H1 (cell line): ENCODE measurements around the gene PLLP. TPM values are rescaled to one million over a fixed set of nuclear protein-coding genes. Genes with fewer than 3 reads are reported as not detected.

Experiments used
- CTCF ChIA-PET: fragments of 300-600 bp; sonication (Branson Sonifier 250); formaldehyde crosslinking; loops from one replicate; lab custom pipeline; 2021; ENCODE audit not compliant: partially characterized antibody; lab: Charles Lee
- POLR2A ChIA-PET: fragments of 300-600 bp; sonication (Branson Sonifier 250); formaldehyde crosslinking; loops from one replicate; lab custom pipeline; 2021; ENCODE audit warnings: inconsistent platforms; ENCODE audit not compliant: partially characterized antibody; lab: Charles Lee
- DNase-seq, 2 experiments: peaks; one replicate each; pipeline versions ENCODE4 v3.0.0 to v3.0.0-alpha.2; 2010 to 2022; ENCODE audit warnings: low spot score in 2 of 2, low read depth in 1 of 2, mixed read lengths in 1 of 2
- FAIRE-seq: peaks from 2 replicates; lab custom pipeline; 2011; peaks lifted over from hg19 to GRCh38; lab: Jason Lieb, UNC
- H2AFZ ChIP-seq: 2 replicates; pipeline ENCODE4 v1.8.1; 2012; ENCODE audit warnings: low read length, inconsistent platforms
- H2AK5ac ChIP-seq: 2 replicates; pipeline ENCODE4 v1.6.1; 2013; ENCODE audit warnings: low read depth, low read length
- H2BK120ac ChIP-seq: replicated peaks from 2 replicates; pipeline ENCODE3; 2013; ENCODE audit warnings: low read depth, low read length, inconsistent platforms
- H2BK12ac ChIP-seq: 2 replicates; pipeline ENCODE4 v1.6.1; 2013; ENCODE audit warnings: low read depth, low read length
- H2BK15ac ChIP-seq: 2 replicates; pipeline ENCODE4 v1.6.1; 2013; ENCODE audit warnings: low read length
- H2BK20ac ChIP-seq: 2 replicates; pipeline ENCODE4 v1.6.1; 2013; ENCODE audit warnings: low read length
- H2BK5ac ChIP-seq: 2 replicates; pipeline ENCODE4 v1.6.1; 2013; ENCODE audit warnings: low read depth, low read length
- H3K14ac ChIP-seq: 2 replicates; pipeline ENCODE4 v1.6.1; 2013; ENCODE audit warnings: inconsistent platforms; ENCODE audit not compliant: insufficient read length
- H3K18ac ChIP-seq: 2 replicates; pipeline ENCODE4 v1.6.1; 2013; ENCODE audit warnings: low read length; ENCODE audit errors: extremely low read depth
- H3K23ac ChIP-seq: 2 replicates; pipeline ENCODE4 v1.6.1; 2013; ENCODE audit warnings: inconsistent platforms; ENCODE audit not compliant: insufficient read length
- H3K23me2 ChIP-seq: 2 replicates; pipeline ENCODE4 v1.6.1; 2013; ENCODE audit warnings: low read depth, low read length
- H3K27ac ChIP-seq: 2 replicates; pipeline ENCODE4 v1.6.1; 2011; ENCODE audit warnings: low read depth, low read length, inconsistent platforms
- H3K27me3 ChIP-seq, 4 experiments: replicated peaks in 1 of 4; 1 replicate in 1 of 4; 2 replicates in 3 of 4; pipeline versions ENCODE4 v1.6.1 to v1.8.1; 2011 to 2013; ENCODE audit warnings: low read length in 3 of 4, mild to moderate bottlenecking in 3 of 4, inconsistent platforms in 2 of 4, mixed read lengths in 2 of 4, moderate library complexity in 1 of 4; ENCODE audit not compliant: control insufficient read depth in 3 of 4, insufficient read depth in 3 of 4; ENCODE audit errors: extremely low read depth in 1 of 4
- H3K36me3 ChIP-seq, 4 experiments: 2 replicates each; pipeline versions ENCODE4 v1.6.1 to v1.8.1; 2011 to 2013; ENCODE audit warnings: mild to moderate bottlenecking in 4 of 4, low read length in 3 of 4, moderate library complexity in 2 of 4, control low read depth in 1 of 4, inconsistent platforms in 1 of 4; ENCODE audit not compliant: insufficient read depth in 4 of 4, control insufficient read depth in 2 of 4
- H3K4ac ChIP-seq: replicated peaks from 2 replicates; pipeline ENCODE3; 2013; ENCODE audit warnings: low read length, low read depth, mixed read lengths, inconsistent platforms; ENCODE audit not compliant: insufficient read length
- H3K4me1 ChIP-seq, 4 experiments: replicated peaks in 1 of 4; 1 replicate in 1 of 4; 2 replicates in 3 of 4; pipeline versions ENCODE4 v1.6.1 to v1.8.1; 2011 to 2013; ENCODE audit warnings: low read length in 3 of 4, inconsistent platforms in 2 of 4, mixed read lengths in 1 of 4; ENCODE audit not compliant: insufficient read depth in 4 of 4, control insufficient read depth in 3 of 4
- H3K4me2 ChIP-seq, 2 experiments: 2 replicates each; pipeline versions ENCODE4 v1.6.1 to v1.8.1; 2011 to 2013; ENCODE audit warnings: low read depth in 2 of 2, low read length in 2 of 2, control low read depth in 1 of 2, inconsistent platforms in 1 of 2, mild to moderate bottlenecking in 1 of 2; ENCODE audit not compliant: insufficient read depth in 1 of 2
- H3K4me3 ChIP-seq, 4 experiments: fragments of 200-600, 300-600 bp in 1 of 4; sonication (generic), shearing (Covaris generic), sonication (Bioruptor Twin) in 1 of 4; 2 replicates each; pipeline versions ENCODE4 v1.5.1 to v1.8.1; 2011 to 2016; ENCODE audit warnings: low read length in 4 of 4, low read depth in 3 of 4, control low read depth in 2 of 4, inconsistent platforms in 2 of 4, mild to moderate bottlenecking in 2 of 4, mixed read lengths in 1 of 4, moderate library complexity in 1 of 4; ENCODE audit not compliant: insufficient read depth in 2 of 4; ENCODE audit errors: extremely low read depth in 1 of 4
- H3K56ac ChIP-seq: replicated peaks from 2 replicates; pipeline ENCODE3; 2013; ENCODE audit warnings: low read depth, mild to moderate bottlenecking, mixed read lengths, low read length, inconsistent platforms; ENCODE audit not compliant: insufficient read length
- H3K79me1 ChIP-seq: 2 replicates; pipeline ENCODE4 v1.6.1; 2013; ENCODE audit warnings: low read depth, low read length, control low read depth
- H3K79me2 ChIP-seq, 2 experiments: 2 replicates each; pipeline versions ENCODE4 v1.6.1 to v1.8.1; 2012 to 2013; ENCODE audit warnings: low read length in 2 of 2, mild to moderate bottlenecking in 2 of 2, inconsistent platforms in 1 of 2; ENCODE audit not compliant: insufficient read depth in 2 of 2, control insufficient read depth in 1 of 2
- H3K9ac ChIP-seq, 4 experiments: replicated peaks in 1 of 4; 1 replicate in 1 of 4; 2 replicates in 3 of 4; pipeline versions ENCODE4 v1.6.1 to v1.8.1; 2011 to 2013; ENCODE audit warnings: low read depth in 3 of 4, low read length in 3 of 4, control low read depth in 2 of 4, mild to moderate bottlenecking in 2 of 4, moderate library complexity in 2 of 4, inconsistent platforms in 1 of 4; ENCODE audit errors: extremely low read depth in 1 of 4
- H3K9me3 ChIP-seq, 2 experiments: 2 replicates each; pipeline versions ENCODE4 v1.6.1 to v1.8.1; 2012 to 2013; ENCODE audit warnings: mild to moderate bottlenecking in 2 of 2, moderate library complexity in 2 of 2, control low read depth in 1 of 2, inconsistent platforms in 1 of 2, low read depth in 1 of 2, low read length in 1 of 2, mixed read lengths in 1 of 2; ENCODE audit not compliant: insufficient read depth in 2 of 2
- H4K20me1 ChIP-seq, 2 experiments: replicated peaks in 1 of 2; 2 replicates each; pipeline versions ENCODE3 to v1.8.1; 2011 to 2013; ENCODE audit warnings: inconsistent platforms in 2 of 2, low read length in 2 of 2, mild to moderate bottlenecking in 1 of 2; ENCODE audit not compliant: insufficient read depth in 2 of 2, control insufficient read depth in 1 of 2
- H4K5ac ChIP-seq: 2 replicates; pipeline ENCODE4 v1.6.1; 2013; ENCODE audit warnings: low read length, low read depth, mixed read lengths, inconsistent platforms; ENCODE audit not compliant: insufficient read length
- H4K8ac ChIP-seq: 2 replicates; pipeline ENCODE4 v1.8.0; 2013; ENCODE audit warnings: mild to moderate bottlenecking, moderate library complexity, low read length, inconsistent platforms; ENCODE audit not compliant: insufficient read depth; ENCODE audit errors: extremely low read depth
- H4K91ac ChIP-seq: replicated peaks from 2 replicates; pipeline ENCODE3; 2013; ENCODE audit warnings: low read length, mixed read lengths, inconsistent platforms; ENCODE audit not compliant: insufficient read length
- CHD1 ChIP-seq: IDR thresholded peaks from 2 replicates; pipeline ENCODE4 v1.6.1; 2012; ENCODE audit warnings: low read depth, low read length, improper control_type of control experiment
- CTCF ChIP-seq, 3 experiments: IDR thresholded peaks; 1 replicate in 2 of 3; 2 replicates in 1 of 3; pipeline versions ENCODE4 v1.5.1 to v1.6.1; 2011; ENCODE audit warnings: low read length in 3 of 3, mild to moderate bottlenecking in 3 of 3, inconsistent platforms in 2 of 3, low read depth in 1 of 3, moderate library complexity in 1 of 3; ENCODE audit not compliant: insufficient read depth in 1 of 3; ENCODE audit errors: control extremely low read depth in 1 of 3
- TEAD4 ChIP-seq: IDR thresholded peaks from 2 replicates; pipeline ENCODE4 v1.6.1; 2012; ENCODE audit warnings: low read depth, low read length, inconsistent platforms, mixed read lengths
- WGBS, 2 experiments: shearing (Covaris generic) in 1 of 2; methylation state at CpG; one replicate each; pipeline versions ENCODE4 v1.1.6 to v1.1.7; 2013 to 2015; ENCODE audit warnings: low lambda C conversion rate in 2 of 2, mixed read lengths in 2 of 2, inconsistent platforms in 1 of 2, low coverage in 1 of 2, missing lambda C conversion rate in 1 of 2; ENCODE audit not compliant: insufficient replicate concordance in 2 of 2, insufficient coverage in 1 of 2, insufficient read length in 1 of 2; ENCODE audit errors: extremely low coverage in 1 of 2, missing lambda C conversion rate in 1 of 2; 5-methylcytosine and 5-hydroxymethylcytosine counted together
- polyA plus RNA-seq, 7 experiments: library from polyadenylated mRNA; depleted of rRNA in 3 of 7; stranded (reverse) in 5 of 7; unstranded in 2 of 7; fragments of >200 nt in 5 of 7; fragments of 200-250 nt in 2 of 7; gene quantifications; 1 replicate in 5 of 7; 2 replicates in 1 of 7; 4 replicates in 1 of 7; pipeline versions ENCODE4 v1.2.1 to v1.2.3, GENCODE V29; 2011 to 2013; ENCODE audit warnings: missing spikeins in 2 of 7, mixed read lengths in 2 of 7
- total RNA-seq: library from RNA; stranded (reverse); fragmentation: NEBNext Ultra II Directional; extraction: Animal tissue kit (Norgen Biotek cat#: 25700); gene quantifications from 2 replicates; pipeline ENCODE4 v1.2.1, GENCODE V29; 2021

Gene PLLP
- total and polyA plus RNA-seq, 2 of the 8 experiments (the other 6 are each of a cell fraction or from before 2014, with no cell fraction given): 2.9 to 10.6 TPM

GRCh38 chr16:57281791-57282190, 2.7 kb downstream of the PLLP start:
- Histone ChIP-seq H3K79me2 (no peaks in the 10 kb centered on the region), H4K91ac (no peak overlapping the region), H4K5ac (no peak overlapping the region), H3K18ac (no peak overlapping the region), H3K9me3 (no peaks in the 10 kb centered on the region), H2BK15ac (no peak overlapping the region), H4K20me1 (no peaks in the 10 kb centered on the region), H4K8ac (no peak overlapping the region), H3K4me2 (no peak overlapping the region), H3K27me3 (peaks cover 9 to 28% (median 24%) of the 10 kb centered on the region in 4 experiments; a peak in 6 of 7 replicates), H3K27ac (no peak overlapping the region), H3K4me1 (peaks cover 0 to 8% (median 4%) of the 10 kb centered on the region in 4 experiments; a peak in 5 of 7 replicates), H3K23me2 (peaks cover 6% of the 10 kb centered on the region), H2BK12ac (no peak overlapping the region), H3K14ac (no peak overlapping the region), H3K4ac (no peak overlapping the region), H2BK5ac (no peak overlapping the region), H3K79me1 (no peaks in the 10 kb centered on the region), H3K56ac (no peak overlapping the region), H3K23ac (no peak overlapping the region), H2BK20ac (no peak overlapping the region), H3K36me3 (no peaks in the 10 kb centered on the region; a peak in 2 of 8 replicates), H2AFZ (no peak overlapping the region), H2AK5ac (no peak overlapping the region), H3K9ac (no peak overlapping the region), H3K4me3 (no peak overlapping the region), H2BK120ac (no peak overlapping the region)
- 70% methylated on average over 3 of the region's 3 CpGs; no CpG with 5 or more reads in 1 of the 2 experiments for WGBS, 2 experiments
- DNase-seq (no peak), FAIRE-seq (no peak)
- CTCF ChIA-PET: interaction anchor here (1.4 to 1.7 kb wide), 3 partner anchors 136 to 198 kb away, joined by 3 to 4 read pairs (median 3); no protein-coding TSS in a partner anchor
- TF ChIP-seq TEAD4 (no peak), CHD1 (no peak), CTCF (IDR thresholded peaks at IDR 0.05; ENCODE audit: control extremely low read depth in 1 of 3, insufficient read depth in 1 of 3, low read depth in 1 of 3, low read length in 3 of 3) (no peak)
- POLR2A ChIA-PET: interaction anchor here (0.8 kb wide), 1 partner anchor 133 kb away, joined by 4 read pairs; no protein-coding TSS in a partner anchor
